ENCODE results near the gene SBDS.
"Not testable (repeated sequence)": the region's sequence is repeated elsewhere in the genome, so short reads cannot be mapped to it uniquely, and the experiment has no call there.

SBDS gene

GRCh38 chr7:66994691-66995049 is 716 bp downstream of the SBDS start:
- peak; percentile 29 for DNase-seq (ENCODE audit: low read depth)
- in situ Hi-C loops (cut with HindIII; ENCODE audit: low sequenced_read_pairs): not testable (repeated sequence)
- TF ChIP-seq CTCF (IDR thresholded peaks at IDR 0.05; ENCODE audit: low read depth, low read length, missing control alignments): peak; percentile 32
- peak overlapping the region; percentile 73 for H3K4me3 ChIP-seq (ENCODE audit: low read depth, low read length)

- in situ Hi-C loops (cut with HindIII; ENCODE audit: low sequenced_read_pairs): not testable (repeated sequence)
Measured at GRCh38 chr7:66994051-66994450, 1.3 kb downstream of the SBDS start.

GRCh38 chr7:66989552-66989951 is 5.8 kb downstream of the SBDS start:
- DNase-seq (ENCODE audit: low read depth); in situ Hi-C loops (cut with HindIII; ENCODE audit: low sequenced_read_pairs); H3K4me3 ChIP-seq (ENCODE audit: low read depth, low read length): not testable (repeated sequence)

More at GRCh38 chr7:66994051-66994450, 1.3 kb downstream of the SBDS start:
- H3K4me3 ChIP-seq (ENCODE audit: low read depth, low read length): peak overlapping the region; percentile 73
- not testable (repeated sequence) for DNase-seq (ENCODE audit: low read depth)

GRCh38 chr7:66980336-66980735 is 15.1 kb downstream of the SBDS start:
- H3K4me3 ChIP-seq (ENCODE audit: low read depth, low read length); in situ Hi-C loops (cut with HindIII; ENCODE audit: low sequenced_read_pairs); DNase-seq (ENCODE audit: low read depth): not testable (repeated sequence)

- DNase-seq (ENCODE audit: low read depth); H3K4me3 ChIP-seq (ENCODE audit: low read depth, low read length); in situ Hi-C loops (cut with HindIII; ENCODE audit: low sequenced_read_pairs): not testable (repeated sequence)
Measured at GRCh38 chr7:66979013-66979412, 16.4 kb downstream of the SBDS start.

- H3K4me3 ChIP-seq (ENCODE audit: low read depth, low read length); DNase-seq (ENCODE audit: low read depth); in situ Hi-C loops (cut with HindIII; ENCODE audit: low sequenced_read_pairs): not testable (repeated sequence)
Measured at GRCh38 chr7:66978312-66978711, 17.1 kb downstream of the SBDS start.

GRCh38 chr7:66974986-66975590 is 20.3 kb downstream of the SBDS start:
- TF ChIP-seq CTCF (IDR thresholded peaks at IDR 0.05; ENCODE audit: low read depth, low read length, missing control alignments): no peak
- DNase-seq (ENCODE audit: low read depth): no peak
- in situ Hi-C loops (cut with HindIII; ENCODE audit: low sequenced_read_pairs): no loop called here
- H3K4me3 ChIP-seq (ENCODE audit: low read depth, low read length): no peak overlapping the region

- DNase-seq (ENCODE audit: low read depth): no peak
- TF ChIP-seq CTCF (IDR thresholded peaks at IDR 0.05; ENCODE audit: low read depth, low read length, missing control alignments): no peak
- no peak overlapping the region for H3K4me3 ChIP-seq (ENCODE audit: low read depth, low read length)
- in situ Hi-C loops (cut with HindIII; ENCODE audit: low sequenced_read_pairs): no loop called here
Measured at GRCh38 chr7:66970310-66970709, 25.1 kb downstream of the SBDS start.

- H3K4me3 ChIP-seq (ENCODE audit: low read depth, low read length); DNase-seq (ENCODE audit: low read depth); in situ Hi-C loops (cut with HindIII; ENCODE audit: low sequenced_read_pairs): not testable (repeated sequence)
Measured at GRCh38 chr7:66969001-66969400, 26.4 kb downstream of the SBDS start.

- TF ChIP-seq CTCF (IDR thresholded peaks at IDR 0.05; ENCODE audit: low read depth, low read length, missing control alignments): no peak
- in situ Hi-C loops (cut with HindIII; ENCODE audit: low sequenced_read_pairs): no loop called here
- H3K4me3 ChIP-seq (ENCODE audit: low read depth, low read length): no peak overlapping the region
- no peak for DNase-seq (ENCODE audit: low read depth)
Measured at GRCh38 chr7:66967029-66967428, 28.4 kb downstream of the SBDS start.
